ENCODE results near the gene STOX2.

STOX2 gene, protein sequence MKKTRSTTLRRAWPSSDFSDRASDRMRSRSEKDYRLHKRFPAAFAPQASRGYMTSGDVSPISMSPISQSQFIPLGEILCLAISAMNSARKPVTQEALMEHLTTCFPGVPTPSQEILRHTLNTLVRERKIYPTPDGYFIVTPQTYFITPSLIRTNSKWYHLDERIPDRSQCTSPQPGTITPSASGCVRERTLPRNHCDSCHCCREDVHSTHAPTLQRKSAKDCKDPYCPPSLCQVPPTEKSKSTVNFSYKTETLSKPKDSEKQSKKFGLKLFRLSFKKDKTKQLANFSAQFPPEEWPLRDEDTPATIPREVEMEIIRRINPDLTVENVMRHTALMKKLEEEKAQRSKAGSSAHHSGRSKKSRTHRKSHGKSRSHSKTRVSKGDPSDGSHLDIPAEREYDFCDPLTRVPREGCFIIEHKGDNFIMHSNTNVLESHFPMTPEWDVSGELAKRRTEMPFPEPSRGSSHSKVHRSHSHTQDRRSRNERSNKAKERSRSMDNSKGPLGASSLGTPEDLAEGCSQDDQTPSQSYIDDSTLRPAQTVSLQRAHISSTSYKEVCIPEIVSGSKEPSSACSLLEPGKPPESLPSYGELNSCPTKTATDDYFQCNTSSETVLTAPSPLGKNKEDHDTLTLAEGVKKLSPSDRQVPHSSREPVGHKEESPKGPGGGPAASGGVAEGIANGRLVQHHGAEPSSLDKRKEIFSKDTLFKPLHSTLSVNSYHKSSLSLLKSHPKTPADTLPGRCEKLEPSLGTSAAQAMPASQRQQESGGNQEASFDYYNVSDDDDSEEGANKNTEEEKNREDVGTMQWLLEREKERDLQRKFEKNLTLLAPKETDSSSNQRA (N-terminal part only)

DNA sequence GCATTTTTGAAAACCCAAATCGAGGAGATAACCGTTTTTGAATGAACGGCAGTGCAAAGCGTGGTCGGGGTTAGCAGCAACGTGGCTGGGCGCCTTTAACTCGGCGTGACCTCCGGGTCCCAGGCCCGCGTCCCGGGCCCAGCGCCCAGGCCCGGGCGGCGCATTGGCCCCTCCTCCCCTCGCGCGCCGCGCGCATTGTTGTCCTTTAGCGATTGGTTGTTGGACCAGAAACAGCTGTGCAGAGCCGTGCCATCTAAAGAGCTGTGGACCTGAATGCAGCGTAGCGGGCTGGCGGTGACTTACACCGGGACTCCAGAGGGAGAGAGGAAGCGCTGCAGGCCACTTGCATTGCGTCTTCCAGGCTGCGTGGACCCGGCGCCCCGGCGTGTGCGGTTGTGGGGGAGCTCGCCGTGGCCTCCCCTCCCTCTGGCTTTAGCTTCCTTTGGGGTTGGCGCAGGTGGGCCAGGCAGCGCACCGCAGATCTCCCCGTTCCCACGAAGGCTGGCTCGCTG lies at the start of gene STOX2:
Gene STOX2, plus strand, starts transcription at position 227 of the 512 bp plus-strand sequence. CDS start 1,484 bp downstream, outside the sequence.
- no peak for DNase-seq

DNA sequence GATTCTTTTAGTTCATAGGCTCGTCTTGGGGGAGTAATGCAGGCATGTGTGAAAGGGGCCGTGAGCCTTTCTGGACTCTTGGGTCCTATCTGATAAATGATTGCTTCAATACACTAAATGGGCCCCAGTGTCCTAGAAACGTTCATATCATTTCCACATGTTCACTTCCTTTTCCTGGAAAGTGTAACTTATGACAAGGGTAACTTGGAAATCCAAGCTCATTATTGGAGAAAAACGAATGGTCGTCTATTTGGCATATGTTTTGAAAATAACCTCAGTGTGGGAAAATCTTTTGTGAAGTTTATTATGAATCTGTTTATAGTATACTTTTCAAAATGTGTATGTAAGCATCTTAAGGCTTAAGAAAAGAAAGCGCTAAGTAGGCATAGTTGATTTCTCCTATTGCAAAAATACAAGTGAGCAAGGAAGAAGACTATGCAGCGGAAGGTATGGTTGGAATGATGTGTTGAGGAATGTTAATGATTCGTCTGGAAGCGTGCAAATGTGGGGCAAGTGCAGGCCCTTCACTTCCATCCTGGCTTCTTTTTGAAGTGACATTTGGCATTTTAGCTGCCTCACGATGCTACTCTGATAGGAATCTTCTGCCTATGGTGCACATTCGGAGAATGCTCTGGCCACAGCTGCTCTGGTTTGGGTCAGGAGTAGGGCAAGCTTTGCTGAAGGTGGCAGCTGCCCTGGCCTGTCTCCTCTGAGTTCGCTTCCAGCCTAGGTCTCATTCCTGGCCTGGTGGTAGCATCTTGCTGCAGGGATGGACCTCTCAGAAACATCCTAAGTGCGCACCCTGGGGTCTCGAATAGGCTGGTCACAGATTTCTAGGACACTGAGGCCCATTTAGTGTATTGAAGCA lies 49.5 kb upstream of the STOX2 start:
- no peak for DNase-seq

DNA sequence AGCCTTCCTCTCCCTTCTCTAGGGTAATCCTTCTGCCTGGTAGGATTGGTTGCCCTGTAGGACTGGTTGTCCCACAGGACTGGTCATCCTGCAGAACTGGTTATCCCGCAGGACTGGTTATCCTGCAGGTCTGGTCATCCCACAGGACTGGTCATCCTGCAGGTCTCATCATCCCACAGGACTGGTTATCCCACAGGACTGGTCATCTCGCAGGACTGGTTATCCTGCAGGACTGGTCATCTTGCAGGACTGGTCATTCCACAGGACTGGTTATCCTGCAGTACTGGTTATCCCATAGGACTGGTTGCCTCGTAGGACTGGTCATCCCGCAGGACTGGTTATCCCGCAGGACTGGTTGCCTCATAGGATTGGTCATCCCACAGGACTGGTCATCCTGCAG lies 48.1 kb upstream of the STOX2 start:
- no peak for DNase-seq

DNA sequence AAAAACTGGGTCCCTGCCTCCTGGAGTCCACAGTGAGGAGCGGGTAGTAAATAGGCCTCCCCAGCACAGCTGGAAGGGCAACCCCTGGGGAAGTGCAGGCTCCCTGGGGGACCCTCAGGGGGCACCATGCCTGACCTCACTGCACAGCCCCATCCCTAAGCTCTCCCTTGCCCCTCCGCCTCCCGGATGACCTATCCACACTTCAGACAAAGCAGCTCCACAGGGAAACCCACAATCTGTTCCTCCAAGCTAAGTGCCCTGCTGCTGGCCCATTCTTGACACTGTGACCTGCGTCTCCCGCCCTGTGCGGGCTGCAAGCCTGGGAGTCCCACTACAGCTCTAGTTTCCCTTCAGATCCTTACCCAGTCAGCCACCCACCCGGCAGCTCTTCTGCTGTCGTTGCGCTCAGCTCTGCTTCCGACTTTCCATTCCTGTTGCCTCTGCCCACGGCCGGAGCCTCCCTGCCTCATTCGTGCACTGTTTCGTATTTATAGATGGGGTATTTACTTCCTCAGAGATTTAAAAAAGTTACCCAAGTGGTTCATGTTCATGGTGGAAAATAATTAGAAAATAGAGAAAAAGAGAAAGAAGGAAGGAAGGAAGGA lies 47.0 kb upstream of the STOX2 start:
- DNase-seq: no peak

DNA sequence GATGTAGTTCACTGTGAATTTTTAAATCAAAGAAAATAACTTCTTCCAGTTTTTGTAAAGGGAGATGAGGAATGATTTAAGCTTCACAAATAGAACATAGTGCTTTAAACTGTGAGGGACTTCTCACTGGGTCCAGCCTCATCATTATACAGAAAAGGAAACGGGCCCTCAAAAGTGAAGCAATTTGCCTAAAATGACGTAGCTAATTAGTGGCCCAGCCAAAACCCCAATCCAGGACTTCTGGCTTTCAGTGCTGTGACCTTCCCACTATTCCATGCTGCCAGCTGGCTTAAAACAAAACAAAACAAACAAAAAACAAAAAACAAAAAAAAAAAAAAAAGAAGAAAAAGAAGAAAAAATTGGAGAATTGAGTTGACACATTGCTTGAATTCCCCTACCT lies 45.0 kb upstream of the STOX2 start:
- no peak for DNase-seq

DNA sequence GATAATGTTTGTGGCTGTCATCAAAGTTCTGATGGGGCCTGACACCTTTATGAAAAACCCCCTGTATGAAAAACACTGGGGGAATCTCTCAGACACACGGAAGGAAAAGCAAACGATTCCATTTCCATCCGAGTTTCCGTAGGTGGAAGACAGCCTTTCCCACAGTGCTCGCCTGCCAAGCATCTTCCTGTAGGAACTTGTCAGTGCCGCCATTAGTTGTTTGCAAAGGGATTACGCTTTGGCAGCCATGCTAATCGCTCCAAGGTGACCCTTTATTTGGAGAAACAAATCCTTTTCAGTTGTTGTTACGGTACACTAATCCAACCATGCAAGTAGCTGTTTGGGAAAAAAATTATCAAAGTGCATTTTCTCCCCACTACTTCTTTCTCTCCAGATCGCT lies 44.4 kb upstream of the STOX2 start:
- DNase-seq: no peak

DNA sequence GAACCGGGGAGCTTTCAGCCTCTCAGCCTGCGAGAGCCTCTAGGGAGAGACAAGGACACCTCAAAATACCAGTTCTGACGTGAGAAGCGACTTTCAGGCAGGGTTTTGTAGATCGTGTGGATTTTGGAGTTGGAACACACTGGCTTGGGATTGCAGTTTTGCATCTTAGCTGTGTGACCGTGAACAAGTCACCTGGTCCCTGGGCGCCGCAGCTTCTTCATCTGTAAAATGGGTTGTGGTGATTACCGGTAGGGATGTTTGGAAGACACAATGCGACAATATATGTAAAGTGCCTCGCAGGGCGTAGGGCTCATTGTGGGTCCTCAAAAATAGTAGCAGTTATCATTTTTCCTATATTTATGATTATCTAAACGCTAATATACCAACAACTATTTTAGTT lies 43.7 kb upstream of the STOX2 start:
- DNase-seq: no peak

DNA sequence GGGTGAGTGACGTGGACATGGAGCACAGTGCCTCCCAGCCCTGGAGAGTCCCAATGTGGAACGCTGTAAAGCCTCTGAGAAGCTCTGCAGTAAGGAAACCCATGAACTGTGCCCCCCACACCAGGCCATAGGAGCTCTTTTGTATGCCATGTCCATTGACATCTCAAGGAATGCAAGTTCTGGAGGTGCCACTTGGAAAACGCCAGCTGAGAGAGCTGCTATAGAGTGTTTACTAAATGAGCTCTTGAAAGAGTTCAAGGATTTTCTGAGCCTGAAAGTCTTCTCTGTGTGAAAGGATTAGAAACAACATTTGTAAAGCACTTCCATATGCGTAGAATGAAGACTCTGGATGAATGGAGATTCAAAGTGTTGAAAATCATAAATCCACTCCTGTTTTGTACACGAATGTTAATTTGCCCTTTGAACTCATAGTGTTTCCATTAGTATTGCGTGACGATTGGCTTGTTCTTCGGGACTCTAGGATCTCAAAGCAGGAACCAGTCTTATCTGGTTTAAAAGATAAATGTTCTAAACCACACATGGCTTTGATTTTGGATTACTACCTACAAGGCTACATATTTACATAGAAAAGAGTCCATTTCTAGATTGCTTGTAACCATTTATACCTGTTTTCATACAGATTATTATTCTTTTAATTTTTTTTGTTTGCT lies 41.8 kb upstream of the STOX2 start:
- DNase-seq: no peak

DNA sequence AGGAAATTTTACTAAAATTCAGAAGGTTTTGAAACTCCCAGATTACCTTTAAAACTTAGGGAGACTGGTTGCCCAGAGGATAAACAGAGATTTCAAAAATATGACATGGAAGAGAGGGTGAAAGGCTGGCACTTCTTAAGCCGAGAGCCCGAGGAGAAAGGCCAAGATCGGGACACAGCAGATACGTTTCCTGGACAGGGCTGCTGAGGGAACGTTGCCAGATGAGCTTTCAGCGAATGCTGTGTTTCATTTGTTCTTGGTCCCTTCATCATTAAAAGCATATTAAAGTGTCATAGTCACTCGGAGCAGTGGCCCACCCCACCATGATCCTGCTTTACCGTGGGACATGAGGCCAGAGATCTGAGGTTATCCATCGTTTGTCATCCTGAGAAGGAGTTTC lies 37.9 kb upstream of the STOX2 start:
- no peak for DNase-seq

DNA sequence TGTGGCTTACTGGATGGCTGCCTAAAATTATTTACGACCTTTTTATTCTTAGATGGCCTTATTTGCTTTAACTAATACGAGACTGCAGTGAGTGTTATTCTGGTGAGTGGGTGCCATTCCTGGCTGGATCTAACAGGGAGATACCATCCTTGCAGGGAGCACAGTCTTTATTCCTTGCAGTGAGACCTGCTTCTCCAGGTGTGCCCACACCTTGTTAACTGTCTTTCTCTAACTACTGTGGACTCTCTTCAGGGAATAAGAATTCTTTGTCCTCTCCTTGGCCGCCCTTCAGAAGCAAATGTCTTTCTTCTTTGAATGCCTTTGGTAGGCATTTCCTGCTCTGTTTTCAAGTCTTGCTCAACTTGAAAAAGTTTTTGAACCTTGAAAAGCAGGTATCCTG lies 34.1 kb upstream of the STOX2 start:
- DNase-seq: no peak

DNA sequence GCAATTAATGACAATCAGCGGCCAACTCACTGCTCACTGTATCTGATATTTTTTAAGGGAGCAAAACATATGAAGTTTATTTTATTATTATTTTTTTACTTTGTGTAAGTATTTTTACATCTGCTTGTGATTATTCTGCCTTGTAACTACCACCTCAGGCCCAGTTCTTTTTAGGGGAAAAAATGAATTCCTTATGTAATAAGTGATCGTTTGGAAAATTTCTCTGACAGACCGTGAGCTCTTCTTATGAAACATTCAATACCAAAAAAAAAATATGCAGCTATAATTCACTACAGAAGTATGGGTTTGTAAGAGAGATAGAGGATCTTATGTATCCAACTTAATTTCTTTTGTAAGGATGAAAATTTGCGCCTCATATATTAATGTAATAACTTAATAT lies 33.5 kb upstream of the STOX2 start:
- DNase-seq: no peak

DNA sequence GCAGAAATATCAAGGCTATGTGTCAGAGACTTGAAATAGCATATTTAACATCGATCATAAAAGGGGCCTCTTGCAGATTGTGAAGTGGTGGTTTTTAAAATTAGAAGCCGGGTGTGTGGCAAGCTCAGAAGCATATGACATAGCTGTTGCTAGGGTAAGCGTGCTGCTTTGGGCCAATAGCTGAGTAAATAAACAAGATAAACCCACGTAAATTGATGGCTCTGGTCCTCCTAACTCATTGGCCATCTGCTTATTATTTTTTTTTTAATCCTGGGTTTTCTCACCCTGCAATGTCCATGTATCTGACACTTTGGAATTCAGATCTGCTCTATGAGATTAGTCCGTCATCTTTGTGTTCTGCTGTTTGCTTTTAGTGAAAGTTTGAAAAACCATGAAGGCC lies 32.6 kb upstream of the STOX2 start:
- no peak for DNase-seq

DNA sequence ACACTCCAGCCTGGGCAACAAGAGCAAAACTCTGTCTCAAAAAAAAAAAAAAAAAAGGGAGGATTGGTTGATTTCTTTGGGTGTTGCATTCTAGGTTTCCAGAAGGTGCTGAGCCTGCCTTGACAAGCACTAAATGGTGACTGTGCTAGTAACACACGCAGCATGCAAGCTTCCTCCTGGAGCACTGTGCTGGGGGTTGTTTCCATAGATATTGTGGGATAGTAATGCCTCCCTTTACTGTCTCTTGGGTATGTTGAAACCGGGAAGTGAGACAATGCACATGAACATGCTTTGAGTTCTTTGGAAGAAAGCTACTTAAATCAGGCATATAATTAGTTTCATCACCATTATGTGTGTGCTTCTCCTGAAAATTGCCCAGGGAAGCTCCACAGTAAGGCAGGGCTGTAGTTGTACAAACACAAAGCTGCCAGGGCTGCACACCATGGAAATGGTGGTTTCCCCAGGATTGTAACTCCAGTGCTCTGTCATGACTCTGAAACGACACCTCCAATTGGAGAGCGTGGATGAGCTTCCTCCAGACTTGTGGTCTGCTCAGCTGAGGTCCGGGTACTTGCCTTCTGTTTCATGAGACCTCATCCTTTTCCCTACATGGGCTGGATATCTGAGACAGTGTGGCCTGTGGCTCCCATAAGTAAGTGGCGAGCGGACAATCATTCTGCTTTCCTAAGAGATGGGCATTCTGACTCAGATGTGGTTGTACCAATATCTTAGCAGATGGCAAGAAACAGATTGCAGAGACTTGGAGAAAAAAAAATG lies 31.5 kb upstream of the STOX2 start:
- no peak for DNase-seq

DNA sequence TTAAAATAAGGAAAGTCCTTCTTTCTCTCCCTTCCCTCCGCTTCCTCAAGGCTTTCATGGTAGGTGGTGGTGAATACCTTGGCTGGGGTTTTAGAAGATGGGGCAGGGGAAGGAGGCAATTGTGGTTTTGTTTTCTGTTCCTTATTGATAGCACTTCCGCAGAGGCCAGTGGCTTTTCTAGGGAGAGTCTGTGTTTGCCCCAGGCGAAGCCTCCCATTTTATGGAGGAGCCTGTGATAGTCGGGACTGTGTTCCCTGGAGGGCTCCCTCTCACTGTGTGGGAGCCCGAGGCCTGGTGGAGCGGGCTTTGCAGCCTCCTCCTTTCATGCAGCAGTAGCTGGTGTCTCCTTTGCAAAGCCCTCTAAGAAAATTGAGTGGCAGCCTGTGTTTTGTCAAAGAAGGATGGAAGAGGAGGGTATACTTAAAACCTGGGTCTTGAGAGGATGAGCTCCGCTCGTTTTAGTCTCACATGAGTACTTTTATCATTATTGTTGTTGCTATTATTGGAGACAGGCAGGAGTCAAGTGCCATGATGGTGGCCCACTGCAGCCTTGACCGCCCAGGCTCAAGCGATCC lies 29.8 kb upstream of the STOX2 start:
- no peak for DNase-seq

DNA sequence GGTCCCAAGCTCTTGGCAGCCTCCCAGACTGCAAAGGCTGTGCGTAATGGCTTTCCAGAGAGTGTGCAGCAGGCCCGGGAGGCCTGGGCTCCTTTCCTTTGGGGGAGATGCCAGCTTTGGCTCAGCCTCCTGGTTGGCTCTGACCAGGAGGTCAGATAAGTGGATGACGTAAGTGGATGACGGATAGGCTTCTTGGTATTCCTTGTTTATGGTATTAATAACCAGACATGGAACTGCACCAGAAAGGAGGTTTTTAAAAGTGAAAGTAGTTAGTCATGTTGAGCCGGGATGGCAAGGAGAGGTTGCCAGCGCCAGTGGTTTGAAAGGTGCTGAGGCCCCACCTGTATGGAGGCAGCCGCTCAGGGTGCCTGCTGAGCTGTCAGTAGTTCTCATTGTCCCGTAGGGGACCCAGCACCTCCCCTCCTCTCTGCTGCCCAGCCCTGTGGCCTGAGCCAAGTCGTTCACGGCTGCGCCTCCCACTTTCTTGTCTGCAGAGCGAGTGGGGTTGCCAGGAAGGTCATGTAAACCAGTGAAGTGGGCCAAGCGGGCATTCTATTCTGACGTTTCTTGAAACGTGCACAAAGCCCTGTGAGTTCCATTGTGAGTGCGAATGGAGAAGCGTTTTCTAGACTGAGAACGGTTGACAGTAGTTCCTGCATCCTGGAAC lies 28.7 kb upstream of the STOX2 start:
- no peak for DNase-seq

DNA sequence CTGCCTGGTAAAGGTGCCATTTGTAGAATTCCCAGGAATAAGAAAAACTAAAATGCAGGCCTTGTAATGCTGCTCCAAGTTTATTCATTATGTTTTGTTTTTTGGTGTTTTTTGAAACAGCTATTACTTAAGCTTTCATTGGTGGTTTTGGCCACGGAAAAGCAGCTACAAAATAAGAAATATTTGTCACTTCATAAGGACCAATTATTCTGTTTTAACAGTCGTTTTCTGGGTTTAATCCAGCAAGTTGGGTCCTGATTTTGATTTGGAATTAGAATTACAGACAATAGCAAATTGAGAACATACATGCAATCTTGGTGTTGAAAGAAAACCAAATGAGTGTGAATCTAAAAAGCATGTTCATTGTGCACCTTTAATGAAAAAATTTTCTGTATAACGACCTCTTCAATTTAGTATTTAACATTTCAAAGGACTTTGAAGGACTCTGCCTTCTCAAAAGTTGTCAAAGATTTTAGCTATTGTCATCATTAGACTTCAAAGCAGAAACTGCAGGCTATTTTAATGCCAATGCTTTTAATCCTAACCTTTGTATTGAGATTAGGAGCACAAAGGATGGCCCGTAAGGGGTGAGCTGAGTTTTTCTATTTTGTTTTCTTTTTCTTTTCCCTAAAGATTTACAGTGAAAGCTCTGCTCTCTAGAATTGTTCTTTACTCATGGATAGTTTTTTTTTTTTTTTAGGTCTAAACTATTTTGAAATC lies 26.7 kb upstream of the STOX2 start:
- no peak for DNase-seq

DNA sequence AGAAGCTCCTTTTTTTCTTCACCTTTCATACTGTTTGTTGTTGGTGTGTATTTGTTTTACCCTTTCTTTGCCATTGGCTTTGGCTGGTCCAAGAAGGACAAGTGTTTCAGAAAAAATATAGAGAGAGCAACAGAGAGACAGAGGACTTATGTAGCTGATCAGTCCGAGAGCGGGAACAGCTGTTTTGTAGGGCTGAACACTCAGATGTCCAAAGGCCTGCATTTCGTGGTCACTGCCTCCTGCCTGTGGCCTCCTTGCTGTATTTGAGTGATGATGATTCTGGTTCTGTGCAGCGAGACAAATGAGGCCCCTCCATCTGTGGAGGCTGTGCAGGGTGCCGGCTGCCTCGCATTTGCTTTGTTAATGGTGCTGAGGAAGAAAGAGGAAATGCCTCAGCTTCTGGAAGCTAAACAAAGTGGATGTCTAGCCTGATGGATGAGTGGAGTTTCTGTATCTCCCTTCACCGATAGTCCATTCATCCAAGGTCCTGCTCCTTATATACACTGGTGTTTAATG lies 19.8 kb upstream of the STOX2 start:
- no peak for DNase-seq

DNA sequence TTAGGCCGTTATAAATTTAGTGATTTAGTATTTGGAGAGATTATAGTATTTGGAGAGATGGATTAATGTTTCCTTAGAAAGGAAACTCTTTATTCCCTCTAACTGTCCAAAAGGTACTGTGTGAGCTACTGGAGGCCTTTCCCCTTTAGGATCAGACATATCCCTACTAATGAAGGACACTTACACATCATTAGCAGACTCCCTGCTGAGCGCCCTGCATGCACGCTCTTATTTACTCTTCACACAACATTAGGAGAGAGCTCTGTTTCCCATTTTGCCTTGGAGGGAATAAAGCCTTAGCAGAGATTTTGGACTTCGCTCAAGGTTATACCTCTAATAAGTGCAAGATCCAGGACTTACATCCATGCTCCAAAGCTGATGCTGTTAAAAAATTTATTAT lies 17.8 kb upstream of the STOX2 start:
- no peak for DNase-seq

DNA sequence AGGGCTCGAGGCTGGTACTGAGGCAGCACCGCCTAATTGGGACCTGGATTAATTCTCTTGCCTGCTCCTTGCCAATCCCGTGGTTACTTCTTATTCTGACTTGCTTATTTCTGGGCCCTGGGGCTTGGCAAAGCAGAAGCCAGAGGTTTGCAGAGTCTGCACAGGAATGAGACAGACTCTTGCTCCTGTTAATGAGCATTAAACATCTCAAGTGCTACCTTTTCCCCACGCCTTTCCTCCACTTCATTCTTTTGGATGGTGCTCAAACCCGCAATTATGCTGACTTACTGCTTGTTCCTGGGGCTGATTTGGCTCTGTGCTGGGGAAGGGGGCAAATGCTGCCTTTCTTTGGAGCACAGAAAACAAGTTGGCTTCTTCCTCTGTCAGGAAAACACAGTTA lies 16.5 kb upstream of the STOX2 start:
- no peak for DNase-seq

Measured in SIG-M5 (cell line).